ENCODE data around the gene KYNU.
"Not testable (repeated sequence)": the region's sequence is repeated elsewhere in the genome, so short reads cannot be mapped to it uniquely, and the experiment has no call there.

KYNU gene

DNA sequence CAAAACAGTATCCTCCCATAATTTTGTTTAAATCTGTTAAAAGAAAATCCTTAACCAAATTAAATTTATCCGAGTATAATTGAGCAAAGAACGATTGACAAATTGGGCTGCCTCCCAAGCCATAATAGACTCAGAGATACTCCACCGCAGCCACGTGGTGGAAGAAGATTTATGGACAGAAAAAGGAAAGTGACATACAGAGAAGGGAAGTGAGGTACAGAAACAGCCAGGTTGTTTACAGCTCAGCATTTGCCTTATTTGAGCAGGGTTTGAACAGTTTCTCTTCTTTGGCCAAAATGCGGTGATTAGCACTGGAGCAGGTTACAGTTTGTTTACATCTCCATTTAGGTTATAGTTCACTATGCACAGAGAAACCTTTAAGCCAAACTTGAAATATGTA, 60.8 kb downstream of the KYNU start:
- ChIA-PET POLR2A (no interaction called here), CTCF (no interaction called here)
- no peak for TF ChIP-seq CTCF (IDR thresholded peaks at IDR 0.05; ENCODE audit: insufficient read depth, low read length, missing control alignments)
- no peak for DNase-seq (ENCODE audit: low read depth, low spot score)
- H3K4me3 ChIP-seq (ENCODE audit: low read depth, low read length) = no peak overlapping the region

GRCh38 chr2:142940606-142941223, 63.3 kb downstream of the KYNU start:
- no peak overlapping the region for H3K4me3 ChIP-seq (ENCODE audit: low read depth, low read length)
- ChIA-PET POLR2A (no interaction called here), CTCF (no interaction called here)
- DNase-seq (ENCODE audit: low read depth, low spot score) = no peak
- no peak for TF ChIP-seq CTCF (IDR thresholded peaks at IDR 0.05; ENCODE audit: insufficient read depth, low read length, missing control alignments)

- H3K4me3 ChIP-seq (ENCODE audit: low read depth, low read length) = no peak overlapping the region
- POLR2A ChIA-PET = no interaction called here
- TF ChIP-seq CTCF (IDR thresholded peaks at IDR 0.05; ENCODE audit: insufficient read depth, low read length, missing control alignments) = no peak
- DNase-seq (ENCODE audit: low read depth, low spot score) = no peak
- CTCF ChIA-PET = no interaction called here
These were observed 65.2 kb downstream of the KYNU start for GRCh38 chr2:142942690-142943089.

DNA sequence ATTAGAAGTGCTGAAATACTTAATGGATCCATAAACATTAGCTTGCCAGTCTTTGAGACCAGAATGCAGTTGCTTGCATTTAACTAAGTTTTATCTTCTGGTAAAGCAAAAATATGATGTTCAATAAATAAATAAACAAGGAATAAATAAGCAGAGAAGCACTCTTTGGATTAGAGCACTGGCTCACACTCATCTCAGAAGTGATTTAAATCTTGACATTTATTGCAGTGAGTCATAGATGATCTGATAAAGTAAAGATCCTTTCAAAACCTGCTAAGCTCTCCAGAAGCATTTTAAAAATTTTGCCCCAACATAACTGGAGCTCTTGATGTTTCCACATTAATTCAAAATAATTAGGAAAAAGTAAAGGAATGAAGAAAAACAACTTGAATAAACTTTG, 66.8 kb downstream of the KYNU start:
- H3K4me3 ChIP-seq (ENCODE audit: low read depth, low read length) = no peak overlapping the region
- CTCF ChIA-PET = no interaction called here
- POLR2A ChIA-PET = no interaction called here
- DNase-seq (ENCODE audit: low read depth, low spot score) = no peak
- TF ChIP-seq CTCF (IDR thresholded peaks at IDR 0.05; ENCODE audit: insufficient read depth, low read length, missing control alignments) = no peak

DNA sequence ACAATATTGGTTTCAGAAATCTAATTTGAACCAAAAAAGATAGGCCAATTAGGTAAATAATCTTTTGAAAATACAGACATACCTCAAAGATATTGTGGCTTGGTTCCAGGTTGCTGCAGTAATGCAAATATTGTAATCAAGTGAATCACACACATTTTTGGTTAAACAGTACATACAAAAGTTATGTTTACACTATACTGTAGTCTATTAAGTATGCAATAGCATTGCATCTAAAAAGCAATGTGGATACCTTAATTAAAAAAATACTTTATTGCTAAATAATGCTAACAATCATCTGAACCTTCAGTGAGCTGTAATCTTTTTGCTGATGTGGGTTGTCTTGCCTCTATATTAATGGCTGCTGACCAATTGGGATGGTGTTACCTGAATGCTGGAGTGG, 67.3 kb downstream of the KYNU start:
- H3K4me3 ChIP-seq (ENCODE audit: low read depth, low read length) = no peak overlapping the region
- POLR2A ChIA-PET = no interaction called here
- CTCF ChIA-PET = no interaction called here
- no peak for DNase-seq (ENCODE audit: low read depth, low spot score)
- no peak for TF ChIP-seq CTCF (IDR thresholded peaks at IDR 0.05; ENCODE audit: insufficient read depth, low read length, missing control alignments)

DNA sequence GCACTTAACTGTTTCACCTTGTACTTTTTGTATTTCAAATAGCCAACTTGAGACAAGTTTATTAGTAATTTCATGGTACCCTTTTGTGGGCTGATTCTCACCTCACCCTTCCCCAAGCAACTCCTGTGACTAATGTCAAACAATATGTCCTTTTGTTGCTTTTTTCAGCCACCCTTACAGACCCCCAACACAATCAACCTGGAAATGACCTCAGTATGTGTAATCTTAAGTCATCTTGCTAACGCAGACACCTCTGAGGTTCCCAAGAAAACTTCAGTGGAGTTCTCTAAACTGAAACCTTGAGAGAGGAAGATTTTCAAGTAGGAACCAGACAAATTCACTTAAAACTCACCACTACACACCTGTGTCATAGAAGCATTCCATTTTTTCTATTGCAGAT, 69.5 kb downstream of the KYNU start:
- H3K4me3 ChIP-seq (ENCODE audit: low read depth, low read length) = no peak overlapping the region
- ChIA-PET CTCF (no interaction called here), POLR2A (no interaction called here)
- no peak for TF ChIP-seq CTCF (IDR thresholded peaks at IDR 0.05; ENCODE audit: insufficient read depth, low read length, missing control alignments)
- DNase-seq (ENCODE audit: low read depth, low spot score) = no peak

GRCh38 chr2:142948723-142949122, 71.3 kb downstream of the KYNU start:
- CTCF ChIA-PET = not testable (repeated sequence)

DNA sequence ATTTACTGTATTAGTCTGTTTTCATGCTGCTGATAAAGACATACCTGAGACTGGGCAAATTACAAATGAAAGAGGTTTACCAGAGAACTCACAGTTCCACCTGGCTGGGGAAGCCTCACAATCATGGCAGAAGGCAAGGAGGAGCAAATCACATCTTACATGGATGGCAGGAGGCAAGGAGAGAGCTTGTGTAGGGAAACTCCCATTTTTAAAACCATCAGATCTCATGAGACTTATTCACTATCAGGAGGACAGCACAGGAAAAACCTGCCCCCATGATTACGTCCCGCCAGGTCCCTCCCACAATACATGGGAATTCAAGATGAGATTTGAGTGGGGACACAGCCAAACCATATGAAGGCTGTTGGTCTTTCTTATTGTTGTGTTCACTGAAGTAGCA, 72.9 kb downstream of the KYNU start:
- POLR2A ChIA-PET; H3K4me3 ChIP-seq (ENCODE audit: low read depth, low read length): not testable (repeated sequence)

More at GRCh38 chr2:142948723-142949122, 71.3 kb downstream of the KYNU start:
- DNase-seq (ENCODE audit: low read depth, low spot score); POLR2A ChIA-PET; H3K4me3 ChIP-seq (ENCODE audit: low read depth, low read length): not testable (repeated sequence)

More for the DNA sequence above, 72.9 kb downstream of the KYNU start:
- DNase-seq (ENCODE audit: low read depth, low spot score); CTCF ChIA-PET: not testable (repeated sequence)

All from AG04449 (cell line).